ENCODE measurements around the gene ACOD1. TPM values are rescaled to one million over a fixed set of nuclear protein-coding genes. Genes with fewer than 3 reads are reported as not detected.
"Not testable (repeated sequence)": the region's sequence is repeated elsewhere in the genome, so short reads cannot be mapped to it uniquely, and the experiment has no call there.

ACOD1 gene
- total RNA-seq, 1 donor from 2014 or later: not detected

DNA sequence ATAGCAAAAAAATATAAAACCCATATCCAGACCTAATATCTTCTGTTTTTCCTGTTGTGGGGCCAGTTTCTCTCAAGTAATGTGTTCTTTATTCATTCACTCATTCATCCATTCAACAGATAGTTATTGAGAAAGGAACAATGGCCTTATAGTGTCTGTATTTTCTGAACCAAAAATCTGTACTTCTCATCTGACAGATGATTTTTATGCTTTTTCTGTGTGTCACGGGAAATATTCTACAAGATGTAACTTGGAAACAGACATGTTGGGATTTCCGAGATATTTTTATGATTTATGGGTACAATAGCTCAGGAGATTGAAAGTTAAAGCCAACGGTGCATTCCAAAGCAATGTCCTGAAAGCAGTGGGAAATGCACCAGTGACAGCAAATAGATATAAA lies 5.7 kb downstream of the ACOD1 start:
- DNase-seq (ENCODE audit: low read depth): no peak

- DNase-seq (ENCODE audit: low read depth): no peak
These were observed 6.2 kb downstream of the ACOD1 start for GRCh38 chr13:76954538-76954937.

DNA sequence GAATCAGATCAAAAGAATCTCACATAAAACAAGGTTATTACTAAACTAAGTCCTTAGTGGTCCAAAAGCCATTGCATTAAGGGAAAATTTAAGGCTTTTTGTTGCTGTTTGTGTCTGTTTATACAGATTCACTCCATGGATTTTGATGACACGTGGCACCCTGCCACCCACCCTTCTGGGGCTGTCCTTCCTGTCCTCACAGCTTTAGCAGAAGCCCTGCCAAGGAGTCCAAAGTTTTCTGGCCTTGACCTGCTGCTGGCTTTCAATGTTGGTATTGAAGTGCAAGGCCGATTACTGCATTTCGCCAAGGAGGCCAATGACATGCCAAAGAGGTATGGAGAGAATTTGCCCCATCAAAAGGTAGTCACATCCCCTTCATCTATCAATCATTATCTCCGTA lies 6.9 kb downstream of the ACOD1 start:
- no peak for DNase-seq (ENCODE audit: low read depth)

DNA sequence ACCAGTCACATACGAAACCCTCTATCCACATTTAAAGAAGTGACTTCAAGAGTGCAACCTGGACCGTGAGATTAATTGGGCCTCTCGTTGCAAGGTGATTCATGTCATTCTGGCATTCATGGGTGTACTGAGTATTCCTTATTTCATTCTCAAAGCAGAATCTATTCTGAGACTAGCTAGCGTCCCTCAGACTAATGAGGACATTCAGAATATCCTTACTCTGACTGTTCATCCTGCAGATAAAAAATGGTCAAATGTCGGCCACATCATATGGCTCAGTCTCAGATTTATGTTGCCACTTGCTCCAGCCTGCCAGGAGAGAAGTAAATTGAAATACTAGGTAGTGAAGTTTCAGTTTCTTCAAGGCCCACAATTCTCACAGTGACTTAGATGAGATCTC lies 7.3 kb downstream of the ACOD1 start:
- DNase-seq (ENCODE audit: low read depth): no peak

GRCh38 chr13:76958841-76959432 lies 10.6 kb downstream of the ACOD1 start:
- no peak for DNase-seq (ENCODE audit: low read depth)

- not testable (repeated sequence) for DNase-seq (ENCODE audit: low read depth)
These were observed 11.4 kb downstream of the ACOD1 start for GRCh38 chr13:76959734-76960133.

GRCh38 chr13:76965759-76966421 lies 17.6 kb downstream of the ACOD1 start:
- DNase-seq (ENCODE audit: low read depth): peak; percentile 72

DNA sequence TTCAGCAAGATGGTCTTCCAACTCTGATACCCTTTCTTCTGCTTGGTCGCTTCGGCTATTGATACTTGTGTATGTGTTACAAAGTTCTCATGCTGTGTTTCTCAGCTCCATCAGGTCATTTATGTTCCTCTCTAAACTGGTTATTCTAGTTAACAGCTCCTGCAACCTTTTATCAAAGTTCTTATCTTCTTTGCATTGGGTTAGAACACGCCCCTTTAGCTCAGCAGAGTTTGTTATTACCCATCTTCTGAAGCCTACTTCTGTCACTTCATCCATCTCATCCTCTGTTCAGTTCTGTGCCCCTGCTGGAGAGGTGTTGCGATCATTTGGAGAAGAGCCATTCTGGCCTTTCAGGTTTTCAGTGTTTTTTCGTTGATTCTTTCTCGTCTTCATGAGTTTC lies 18.7 kb downstream of the ACOD1 start:
- DNase-seq (ENCODE audit: low read depth): no peak

- DNase-seq (ENCODE audit: low read depth): no peak
These were observed 19.7 kb downstream of the ACOD1 start for GRCh38 chr13:76968041-76968440.

- DNase-seq (ENCODE audit: low read depth): no peak
These were observed 21.4 kb downstream of the ACOD1 start for GRCh38 chr13:76969488-76970365.

DNA sequence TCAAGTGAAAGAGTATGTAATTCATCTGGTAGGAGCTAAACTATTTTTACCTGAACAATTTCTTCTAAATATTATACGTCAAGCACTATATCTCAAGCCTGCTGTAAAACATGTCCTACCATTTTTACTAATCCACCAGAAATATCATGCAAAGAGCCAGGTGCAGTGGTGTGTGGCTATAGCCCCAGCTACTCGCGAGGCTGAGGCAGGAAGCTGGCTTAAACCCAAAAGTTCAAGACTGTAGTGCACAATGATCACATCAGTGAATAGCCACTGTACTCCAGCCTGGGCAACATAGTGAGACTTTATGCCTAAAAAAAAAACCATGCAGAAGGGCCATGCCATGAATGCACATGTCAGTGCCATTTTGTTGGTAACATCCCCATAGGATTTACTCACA lies 22.9 kb downstream of the ACOD1 start:
- no peak for DNase-seq (ENCODE audit: low read depth)

GRCh38 chr13:76971851-76972829 lies 23.8 kb downstream of the ACOD1 start:
- DNase-seq (ENCODE audit: low read depth): no peak

DNA sequence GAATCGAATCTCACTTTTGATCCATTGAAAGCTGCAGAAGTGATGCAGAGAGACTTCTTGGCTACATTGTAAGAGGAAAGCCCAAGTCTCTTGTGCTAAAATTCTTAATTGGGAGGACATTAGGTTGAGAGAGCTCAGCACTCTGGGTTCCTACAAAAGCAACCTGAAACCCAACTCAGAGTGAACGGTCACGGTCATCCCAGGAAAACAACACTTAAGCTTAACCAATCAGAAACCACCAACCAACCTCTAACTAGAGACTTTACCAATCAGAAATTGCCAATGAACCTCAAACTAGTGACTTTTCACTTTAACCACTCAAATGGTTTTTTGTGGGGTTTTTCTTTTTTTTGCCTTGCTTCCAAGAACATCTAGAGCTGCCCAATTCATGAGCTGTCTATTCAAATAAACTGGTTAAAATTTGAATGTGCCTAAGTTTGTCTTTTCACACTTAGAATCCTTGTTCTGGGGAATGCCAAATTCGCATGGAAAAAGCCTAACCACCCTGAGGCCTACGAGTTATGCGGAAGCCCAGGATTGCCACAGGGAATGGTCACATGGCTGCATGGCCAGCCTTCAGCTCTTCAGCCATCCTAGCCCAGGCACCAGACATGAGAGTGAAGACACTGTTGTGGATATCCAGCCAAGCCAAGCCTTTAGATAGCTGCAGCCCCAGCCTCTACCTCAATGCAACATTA lies 25.8 kb downstream of the ACOD1 start:
- DNase-seq (ENCODE audit: low read depth): no peak

DNA sequence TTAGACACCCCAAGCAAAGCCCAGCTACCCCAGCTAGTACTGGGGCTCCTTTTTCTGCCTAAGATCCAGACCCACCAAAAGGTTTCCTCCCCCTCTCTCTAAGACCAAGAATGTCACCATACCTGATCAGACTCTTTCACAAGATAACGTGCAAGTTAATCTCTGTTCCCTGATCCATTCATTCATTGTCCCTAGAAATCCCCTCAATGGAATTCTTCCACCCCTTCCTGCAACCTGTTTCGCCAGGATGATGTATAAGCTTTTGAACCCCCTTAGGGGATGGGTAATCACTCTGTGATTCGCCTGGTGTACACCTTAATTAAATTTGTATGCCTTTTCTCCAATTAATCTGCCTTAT lies 26.3 kb downstream of the ACOD1 start:
- no peak for DNase-seq (ENCODE audit: low read depth)

DNA sequence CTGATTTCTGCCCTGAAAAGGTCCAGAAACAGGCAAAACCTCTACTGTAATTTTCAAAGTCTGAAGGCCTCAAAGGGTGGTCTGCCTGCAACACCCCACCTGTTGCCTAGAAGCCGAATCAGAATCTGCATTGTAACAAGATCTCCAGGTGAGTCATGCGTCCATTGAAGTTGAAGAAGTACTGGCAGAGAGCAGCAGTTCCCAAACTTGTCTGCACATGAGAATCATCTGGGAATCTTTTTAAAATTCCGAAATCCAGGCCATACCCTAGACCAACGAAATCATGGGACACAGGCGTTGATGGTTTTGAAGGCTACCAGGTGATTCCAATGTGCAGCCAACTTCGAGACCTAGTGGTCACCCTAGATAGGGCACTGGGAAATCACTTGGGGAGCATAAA lies 27.6 kb downstream of the ACOD1 start:
- no peak for DNase-seq (ENCODE audit: low read depth)

GRCh38 chr13:76976490-76976889 lies 28.2 kb downstream of the ACOD1 start:
- DNase-seq (ENCODE audit: low read depth): peak; percentile 41

- DNase-seq (ENCODE audit: low read depth): no peak
These were observed 28.6 kb downstream of the ACOD1 start for GRCh38 chr13:76976929-76977328.

DNA sequence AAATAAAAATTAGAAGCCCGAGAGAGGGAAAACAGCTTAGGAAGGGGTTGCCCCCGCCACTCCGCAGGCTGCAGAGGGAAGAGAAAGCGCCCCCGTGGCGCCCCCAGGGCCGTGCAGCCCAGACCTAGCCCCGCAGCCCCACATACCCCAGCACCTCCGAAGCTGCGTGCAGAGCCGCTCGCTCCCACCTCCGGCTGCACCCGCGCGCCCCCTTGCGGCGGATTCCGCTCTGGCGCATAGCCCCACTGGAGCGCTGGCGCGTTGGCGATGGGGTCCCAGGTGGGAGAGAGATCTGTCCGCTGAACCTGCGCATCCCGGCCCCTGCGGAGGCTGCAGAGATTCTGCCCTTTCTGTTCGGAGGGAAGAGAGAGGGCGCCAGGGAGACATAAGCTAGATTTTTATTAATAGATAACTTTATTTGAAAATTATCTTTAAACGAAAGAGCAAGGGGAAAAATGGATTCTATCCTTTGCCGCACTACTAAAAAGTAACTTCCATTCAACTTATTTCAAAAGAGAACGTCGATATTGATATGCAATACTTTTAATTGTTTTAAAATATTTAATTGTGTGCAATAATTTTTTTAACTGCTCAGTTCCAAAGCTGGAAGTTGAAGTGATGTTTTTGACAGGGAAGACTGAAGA lies 31.9 kb downstream of the ACOD1 start:
- no peak for DNase-seq (ENCODE audit: low read depth)

DNA sequence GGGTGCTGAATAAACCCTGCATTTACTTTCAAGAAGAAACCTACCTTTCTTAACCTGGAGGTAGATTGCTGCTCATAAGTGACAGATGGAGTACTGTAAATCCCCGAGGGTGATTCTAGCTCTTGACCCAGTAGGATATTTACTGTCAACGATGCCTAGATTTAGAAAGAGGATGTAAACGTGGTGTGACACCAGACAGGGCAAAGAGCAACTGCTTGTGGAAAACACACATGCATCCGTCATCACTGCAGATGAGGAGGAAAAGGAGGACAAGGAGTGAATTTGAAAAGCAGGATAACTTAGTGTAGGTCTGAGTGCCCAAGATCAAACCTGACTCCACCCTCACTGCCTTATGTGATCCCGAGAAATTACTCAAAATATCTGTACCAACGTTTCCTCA lies 33.8 kb downstream of the ACOD1 start:
- no peak for DNase-seq (ENCODE audit: low read depth)

GRCh38 chr13:76983676-76984075 lies 35.4 kb downstream of the ACOD1 start:
- no peak for DNase-seq (ENCODE audit: low read depth)

DNA sequence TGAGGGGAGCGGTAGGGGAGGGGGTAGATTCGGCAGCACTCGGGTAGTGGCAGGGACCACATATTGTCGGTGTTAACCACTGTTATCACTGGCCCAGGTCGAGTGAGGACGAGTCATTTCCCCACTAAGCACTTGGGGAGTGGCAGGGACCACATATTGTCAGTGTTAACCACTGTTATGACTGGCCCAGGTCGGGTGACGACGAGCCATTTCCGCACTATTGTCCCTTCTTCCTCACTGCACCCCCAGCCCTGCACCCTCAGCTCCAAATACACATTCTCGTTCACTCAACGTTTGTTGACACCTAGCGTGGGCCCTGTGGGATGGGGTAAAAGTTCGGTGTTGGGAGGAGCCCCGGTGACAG lies 43.1 kb downstream of the ACOD1 start:
- DNase-seq (ENCODE audit: low read depth): no peak
